Psoas muscle (tissue), 8 donors: ENCODE data around the gene SPIN2B. TPM values are rescaled to one million over a fixed set of nuclear protein-coding genes. Genes with fewer than 3 reads are reported as not detected.
A peak's percentile ranks its signal among the peaks of the same experiment; 100 is the strongest.
"Not testable (repeated sequence)": the region's sequence is repeated elsewhere in the genome, so short reads cannot be mapped to it uniquely, and the experiment has no call there.

Experiments used
- ATAC-seq, 4 donors: fragments of 200-7000 bp; cut with Tn5 transposase; one replicate each; pipeline ENCODE4 v1.9.1; 2020; ENCODE audit warnings: moderate library complexity in 3 of 4, mild to moderate bottlenecking in 2 of 4
- DNase-seq, 2 donors: peaks; one replicate each; pipeline ENCODE4 v3.0.0-alpha.2; 2020
- H3K27ac ChIP-seq: fragments of 200-600 bp; one replicate; pipeline ENCODE4 v1.8.0; 2022
- H3K27me3 ChIP-seq, 3 donors: fragments of 200-600 bp in 1 of 3; one replicate each; pipeline versions ENCODE4 v1.6.1 to v1.8.0; 2013 to 2022; ENCODE audit warnings: low read length in 2 of 3, mild to moderate bottlenecking in 2 of 3, moderate library complexity in 1 of 3; ENCODE audit not compliant: insufficient read depth in 3 of 3
- H3K36me3 ChIP-seq, 2 donors: fragments of 200-600 bp in 1 of 2; one replicate each; pipeline versions ENCODE4 v1.6.1 to v1.8.0; 2013 to 2022; ENCODE audit warnings: low read depth in 1 of 2, mild to moderate bottlenecking in 1 of 2, moderate library complexity in 1 of 2; ENCODE audit not compliant: insufficient read depth in 1 of 2
- H3K4me1 ChIP-seq: fragments of 200-600 bp; one replicate; pipeline ENCODE4 v1.8.0; 2022
- H3K4me3 ChIP-seq: fragments of 200-600 bp; one replicate; pipeline ENCODE4 v1.8.0; 2022; ENCODE audit warnings: mild to moderate bottlenecking
- H3K9me3 ChIP-seq: fragments of 200-600 bp; one replicate; pipeline ENCODE4 v1.8.0; 2022
- WGBS, 3 donors: extraction: QIAGEN DNeasy Blood & Tissue Kit; methylation state at CpG; one replicate each; pipeline versions ENCODE4 v1.1.6 to v1.1.7; 2013; 5-methylcytosine and 5-hydroxymethylcytosine counted together
- intact Hi-C, 2 donors: fragments of 100-400 bp; cut with DNase I; formaldehyde crosslinking; loops; one replicate each; pipeline versions ENCODE4 v1.11.0 to v1.14.2; 2022
- polyA plus RNA-seq, 3 donors: library from polyadenylated mRNA; stranded (reverse); fragments of 200-250 nt; gene quantifications; one replicate each; pipeline ENCODE4 v1.2.3, GENCODE V29; 2013
- total RNA-seq, 4 donors: library from RNA; stranded (reverse); fragmentation: NEBNext Ultra II Directional in 2 of 4; extraction: Animal tissue kit (Norgen Biotek cat#: 25700) in 2 of 4; gene quantifications; one replicate each; pipeline versions ENCODE4 v1.2.1 to v1.2.4, GENCODE V29; 2021 to 2023
- TF ChIP-seq, protein P1 (sequence below): fragments of 200-600 bp; IDR thresholded peaks from one replicate; pipeline ENCODE4 v1.8.0; 2022; ENCODE audit warnings: antibody characterized with exemption
- donor health status: healthy with polysubstance abuse.
- donor health status: DM: no; HTN: no; CAD: no; lungs with moderate emphysema.
- donor health status: Bipolar disorder and iron deficiency.
- donor health status: healthy.
- donor health status: DM: yes; HTN: yes; CAD: no.
- donor health status: DM: no; HTN: no; CAD: no.
- donor health status: DM: no; HTN: no; CAD: no.
- donor health status: DM: yes; HTN: yes; CAD: no.

Gene SPIN2B
- total and polyA plus RNA-seq, 7 donors, result 4.1 to 6.9 (median 5.8) TPM

DNA sequence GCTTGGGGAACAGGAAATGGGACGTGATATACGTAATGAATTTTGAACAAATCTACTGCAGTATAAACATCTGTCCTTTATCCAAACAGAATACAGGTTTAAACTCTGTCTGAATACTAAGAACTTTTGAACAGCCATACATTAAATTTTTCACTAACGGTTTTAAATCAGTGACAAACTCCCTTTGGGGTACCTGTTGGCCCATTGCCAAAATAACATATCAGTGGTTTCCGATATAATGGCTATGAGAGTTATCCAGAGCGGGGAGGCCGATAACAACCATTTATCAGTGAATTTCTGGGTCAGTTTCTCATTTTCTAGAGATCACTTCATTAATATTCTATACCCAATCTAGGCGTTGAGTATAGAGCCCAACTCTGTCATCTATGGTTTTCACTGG is 10.7 kb upstream of the SPIN2B start:
- Histone ChIP-seq H3K4me3 (no peak overlapping the region), H3K4me1 (no peaks in the 10 kb centered on the region), H3K36me3 (peaks cover 0 to 4% of the 10 kb centered on the region in 2 donors), H3K27me3 (peaks cover 0 to 8% (median 0%) of the 10 kb centered on the region in 3 donors), H3K9me3 (no peaks in the 10 kb centered on the region), H3K27ac (no peak overlapping the region)
- no peak for ATAC-seq
- DNase-seq, result no peak
- WGBS, 3 donors, result 78 to 95% (median 94%) methylated on average over 7 of the region's 7 CpGs
- TF ChIP-seq, protein P1, sequence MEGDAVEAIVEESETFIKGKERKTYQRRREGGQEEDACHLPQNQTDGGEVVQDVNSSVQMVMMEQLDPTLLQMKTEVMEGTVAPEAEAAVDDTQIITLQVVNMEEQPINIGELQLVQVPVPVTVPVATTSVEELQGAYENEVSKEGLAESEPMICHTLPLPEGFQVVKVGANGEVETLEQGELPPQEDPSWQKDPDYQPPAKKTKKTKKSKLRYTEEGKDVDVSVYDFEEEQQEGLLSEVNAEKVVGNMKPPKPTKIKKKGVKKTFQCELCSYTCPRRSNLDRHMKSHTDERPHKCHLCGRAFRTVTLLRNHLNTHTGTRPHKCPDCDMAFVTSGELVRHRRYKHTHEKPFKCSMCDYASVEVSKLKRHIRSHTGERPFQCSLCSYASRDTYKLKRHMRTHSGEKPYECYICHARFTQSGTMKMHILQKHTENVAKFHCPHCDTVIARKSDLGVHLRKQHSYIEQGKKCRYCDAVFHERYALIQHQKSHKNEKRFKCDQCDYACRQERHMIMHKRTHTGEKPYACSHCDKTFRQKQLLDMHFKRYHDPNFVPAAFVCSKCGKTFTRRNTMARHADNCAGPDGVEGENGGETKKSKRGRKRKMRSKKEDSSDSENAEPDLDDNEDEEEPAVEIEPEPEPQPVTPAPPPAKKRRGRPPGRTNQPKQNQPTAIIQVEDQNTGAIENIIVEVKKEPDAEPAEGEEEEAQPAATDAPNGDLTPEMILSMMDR, result no peak
- intact Hi-C loops, result no loop called here

DNA sequence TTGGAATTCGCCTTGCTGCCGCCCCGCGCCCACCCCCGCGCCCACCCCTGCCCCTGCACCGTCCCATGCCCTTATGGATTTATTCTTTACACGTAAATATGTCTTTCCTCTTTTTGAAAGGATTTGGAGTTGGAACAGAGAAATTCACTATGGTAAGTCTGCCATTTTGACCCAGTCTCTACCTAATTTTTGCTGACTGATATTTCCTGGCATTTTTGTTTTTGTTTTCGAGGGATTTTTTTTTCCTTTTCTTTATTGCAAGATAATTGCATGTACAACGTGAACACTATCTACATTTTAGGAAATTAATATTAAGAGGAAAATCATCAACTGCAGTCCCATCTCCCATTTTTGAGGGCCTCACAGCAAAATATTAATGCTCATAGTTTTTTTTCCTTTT is 468 bp upstream of the SPIN2B start:
- intact Hi-C loops, result no loop called here
- Histone ChIP-seq H3K36me3 (peaks cover 0 to 4% of the 10 kb centered on the region in 2 donors), H3K4me1 (no peaks in the 10 kb centered on the region), H3K27me3 (no peaks in the 10 kb centered on the region), H3K4me3 (peak overlapping the region; percentile 74), H3K27ac (peak overlapping the region; percentile 83), H3K9me3 (no peaks in the 10 kb centered on the region)
- TF ChIP-seq, protein P1, result no peak
- ATAC-seq (no peak), DNase-seq (no peak)
- WGBS, 3 donors, result 1 to 21% (median 1%) methylated on average over 10 of the region's 10 CpGs

DNA sequence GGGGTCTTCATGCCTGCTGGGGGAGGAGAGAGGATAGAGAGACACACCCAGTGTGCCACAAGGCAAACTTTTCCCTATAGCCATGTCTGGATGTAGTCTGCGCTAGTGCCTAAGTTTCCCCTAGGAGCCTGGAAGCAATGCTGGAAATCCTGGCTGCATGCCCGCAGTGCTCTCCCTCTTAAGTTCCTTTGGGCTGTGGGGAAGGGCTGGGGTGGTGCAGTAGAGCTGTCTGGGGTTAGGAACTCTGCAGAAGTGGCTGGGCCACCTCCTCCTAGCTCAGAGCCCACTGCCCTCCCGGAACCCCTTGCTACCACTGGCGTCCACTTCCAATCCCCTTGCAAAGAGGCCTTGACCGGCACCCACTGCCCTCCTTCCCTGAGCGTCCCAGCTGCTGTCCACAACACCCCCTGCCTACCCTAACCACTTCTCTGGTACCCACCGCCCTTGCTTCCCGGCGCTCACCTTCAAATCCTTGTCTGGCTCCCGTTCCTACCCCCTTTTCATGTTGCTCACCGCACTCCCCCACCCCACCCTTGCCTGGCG is 658 bp downstream of the SPIN2B start:
- H3K27me3 ChIP-seq, H3K9me3 ChIP-seq, H3K4me1 ChIP-seq, intact Hi-C loops, H3K36me3 ChIP-seq: not testable (repeated sequence)
- Histone ChIP-seq H3K27ac (peak overlapping the region; percentile 83), H3K4me3 (peak overlapping the region; percentile 74)
- peak in 2 of 4 donors; percentile 14 to 15 for ATAC-seq
- peak in 1 of 2 donors; percentile 45 for DNase-seq
- WGBS, 3 donors, result 1 to 31% (median 2%) methylated on average over 7 to 10 of the region's 12 CpGs

DNA sequence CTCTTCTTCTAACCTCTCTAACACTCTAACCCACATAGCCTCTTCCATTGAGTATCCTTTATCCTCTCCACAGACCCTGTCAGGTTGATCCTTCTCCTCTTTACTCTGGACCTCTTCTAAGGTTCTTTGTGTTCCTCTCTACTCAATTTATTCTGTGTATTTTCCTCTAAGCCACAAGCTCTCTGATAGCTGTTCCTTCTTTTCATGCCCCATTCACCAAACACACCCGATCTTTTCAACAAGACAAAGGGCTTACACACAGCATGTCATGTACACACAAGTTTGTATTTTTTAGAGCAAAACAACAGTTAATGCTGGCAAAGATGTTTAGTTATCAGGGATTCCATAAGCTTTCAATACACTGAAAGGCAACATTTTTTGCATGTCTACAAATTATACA is 1.9 kb downstream of the SPIN2B start:
- WGBS, 3 donors, result 36 to 42% (median 38%) methylated on average over 1 of the region's 1 CpG
- H3K4me1 ChIP-seq, result no peaks in the 10 kb centered on the region
- intact Hi-C loops, result no loop called here
- TF ChIP-seq, protein P1, result no peak
- no peak overlapping the region for H3K27ac ChIP-seq
- H3K36me3 ChIP-seq, result peaks cover 0 to 4% of the 10 kb centered on the region in 2 donors
- H3K4me3 ChIP-seq, result no peak overlapping the region
- ATAC-seq (no peak), DNase-seq (no peak)
- H3K27me3 ChIP-seq, result peaks cover 0 to 5% (median 0%) of the 10 kb centered on the region in 3 donors
- H3K9me3 ChIP-seq, result no peaks in the 10 kb centered on the region

DNA sequence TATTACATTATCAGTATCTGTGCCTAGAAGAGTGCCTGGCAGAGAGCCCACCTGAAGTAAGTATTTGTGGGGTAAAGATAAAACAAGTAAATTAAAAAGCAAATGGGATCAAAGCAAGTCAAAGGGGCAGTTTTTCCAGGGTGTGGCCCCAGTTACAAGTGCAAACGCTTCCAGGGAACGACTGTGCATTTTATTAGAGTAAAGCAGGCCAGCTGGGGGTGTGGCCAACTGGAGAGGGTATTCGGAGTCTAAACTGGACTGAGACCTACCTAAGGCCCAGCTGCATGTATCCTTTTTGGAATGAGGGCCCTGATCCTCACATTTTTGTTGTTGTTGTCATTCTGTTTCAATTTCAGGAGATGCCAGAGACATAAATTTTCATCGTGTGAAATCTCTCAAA is 3.8 kb downstream of the SPIN2B start:
- H3K9me3 ChIP-seq, H3K4me1 ChIP-seq, H3K27ac ChIP-seq, H3K36me3 ChIP-seq, ATAC-seq, H3K27me3 ChIP-seq, intact Hi-C loops, H3K4me3 ChIP-seq, DNase-seq: not testable (repeated sequence)
- WGBS, 3 donors, result 19 to 55% (median 40%) methylated on average over 4 of the region's 4 CpGs

DNA sequence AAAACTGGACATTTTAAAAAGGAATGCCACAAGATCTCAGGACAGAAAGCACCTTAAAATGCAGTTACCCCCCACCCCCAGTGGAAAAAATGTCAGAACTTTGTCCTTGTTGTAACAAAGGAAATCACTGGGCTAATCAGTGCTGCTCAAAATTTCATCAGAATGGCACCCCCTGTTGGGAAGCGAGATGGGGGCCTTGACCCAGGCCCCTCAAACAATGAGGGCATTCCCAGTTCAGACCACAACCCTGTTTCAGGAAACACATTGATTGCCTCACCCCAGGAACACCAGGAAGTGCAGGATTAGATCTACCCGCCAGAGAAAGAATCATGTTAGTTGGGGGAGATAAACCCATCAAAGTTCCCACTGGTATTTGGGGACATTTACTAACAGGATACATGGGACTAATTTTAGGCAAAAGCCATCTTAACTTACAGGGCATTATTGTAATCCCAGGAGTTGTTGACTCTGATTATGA is 16.4 kb downstream of the SPIN2B start:
- DNase-seq, result no peak
- H3K9me3 ChIP-seq, result peaks cover 9% of the 10 kb centered on the region
- 60 to 85% (median 82%) methylated on average over 2 of the region's 2 CpGs for WGBS, 3 donors
- intact Hi-C loops, result no loop called here
- no peak for ATAC-seq
- peaks cover 0 to 18% of the 10 kb centered on the region in 2 donors for H3K36me3 ChIP-seq
- peaks cover 0 to 12% (median 0%) of the 10 kb centered on the region in 3 donors for H3K27me3 ChIP-seq
- no peak overlapping the region for H3K27ac ChIP-seq
- H3K4me3 ChIP-seq, result no peak overlapping the region
- no peaks in the 10 kb centered on the region for H3K4me1 ChIP-seq
- TF ChIP-seq, protein P1, result no peak
